Measurements from ENCODE around the gene CNKSR1. TPM values are rescaled to one million over a fixed set of nuclear protein-coding genes. Genes with fewer than 3 reads are reported as not detected.

Gene CNKSR1
- total and polyA plus RNA-seq, 2 of the 13 experiments (the other 11 are each of a cell fraction or from before 2014, with no cell fraction given), result 3.4 to 8.9 TPM

- Histone ChIP-seq H3K79me2 (ENCODE audit: insufficient read depth, low read length) (no peaks in the 10 kb centered on the region), H3K9ac (ENCODE audit: insufficient read depth, low read depth, low read length) (no peak overlapping the region), H2AFZ (ENCODE audit: low read length) (no peak overlapping the region), H3K27ac (ENCODE audit: extremely low read length, insufficient read depth, low read length) (no peak overlapping the region), H3K36me3 (replicated peaks in 1 of 2; ENCODE audit: control insufficient read depth in 1 of 2, insufficient read depth in 2 of 2, low read length in 2 of 2) (peaks cover 0 to 2% of the 10 kb centered on the region in 2 experiments; a peak in 2 of 5 replicates), H3K4me3 (replicated peaks in 1 of 3; ENCODE audit: insufficient read depth in 1 of 3, low read depth in 2 of 3, low read length in 3 of 3) (no peak overlapping the region), H4K20me1 (ENCODE audit: insufficient read depth, low read length) (no peaks in the 10 kb centered on the region), H3K27me3 (ENCODE audit: control insufficient read depth in 1 of 2, insufficient read depth in 2 of 2, low read length in 2 of 2) (no peaks in the 10 kb centered on the region), H3K4me2 (ENCODE audit: low read depth, low read length) (no peak overlapping the region), H3K4me1 (ENCODE audit: insufficient read depth, low read length) (peaks cover 24% of the 10 kb centered on the region), H3K9me3 (ENCODE audit: low read length) (no peaks in the 10 kb centered on the region)
- intact Hi-C loops (cut with micrococcal nuclease; ENCODE audit: unreplicated experiment) (no loop called here), in situ Hi-C loops (cut with HindIII; ENCODE audit: extremely low pct_ligation_motif_present, low pct_unique_long_range_greater_than_20kb) (no loop called here)
- POLR2A ChIA-PET, result no interaction called here
- ATAC-seq, result no peak
- CTCF ChIA-PET (ENCODE audit: low intra/inter-chr PET ratio, low total read pairs), result no interaction called here
- BruUV-seq (replicated peaks), result no TSS peak
- WGBS (ENCODE audit: low lambda C conversion rate), result 47% methylated on average over 4 of the region's 4 CpGs
- TF ChIP-seq ZNF629 (CRISPR knock-in tag; conservative IDR thresholded peaks at IDR 0.05) (peak; percentile 60), ZNF530 (CRISPR knock-in tag; IDR thresholded peaks at IDR 0.05; ENCODE audit: low read depth) (no peak), GABPA (IDR thresholded peaks at IDR 0.05; ENCODE audit: low read depth, low read length) (no peak), GABPA (CRISPR knock-in tag; IDR thresholded peaks at IDR 0.05; ENCODE audit: low read depth) (no peak), ZNF740 (CRISPR knock-in tag; IDR thresholded peaks at IDR 0.05) (no peak), PHF5A (CRISPR knock-in tag; IDR thresholded peaks at IDR 0.05; ENCODE audit: low read depth, unreplicated experiment) (no peak)
- no peak for FAIRE-seq
- DNase-seq (ENCODE audit: low spot score), result no peak
Observed at GRCh38 chr1:26180010-26180506, 2.8 kb downstream of the CNKSR1 start.

GRCh38 chr1:26181586-26182382, 4.5 kb downstream of the CNKSR1 start:
- no peak overlapping the region for H3K4me3 ChIP-seq (replicated peaks in 1 of 3; ENCODE audit: insufficient read depth in 1 of 3, low read depth in 2 of 3, low read length in 3 of 3)
- POLR2A ChIA-PET, result no interaction called here
- H2AFZ ChIP-seq (ENCODE audit: low read length), result no peak overlapping the region
- H3K4me1 ChIP-seq (ENCODE audit: insufficient read depth, low read length), result peaks cover 22% of the 10 kb centered on the region
- H3K9me3 ChIP-seq (ENCODE audit: low read length), result no peaks in the 10 kb centered on the region
- no peak overlapping the region for H3K9ac ChIP-seq (ENCODE audit: insufficient read depth, low read depth, low read length)
- in situ Hi-C loops (cut with HindIII; ENCODE audit: extremely low pct_ligation_motif_present, low pct_unique_long_range_greater_than_20kb) (no loop called here), intact Hi-C loops (cut with micrococcal nuclease; ENCODE audit: unreplicated experiment) (no loop called here)
- no peak overlapping the region for H3K27ac ChIP-seq (ENCODE audit: extremely low read length, insufficient read depth, low read length)
- H3K36me3 ChIP-seq (replicated peaks in 1 of 2; ENCODE audit: control insufficient read depth in 1 of 2, insufficient read depth in 2 of 2, low read length in 2 of 2), result peaks cover 0 to 2% of the 10 kb centered on the region in 2 experiments; a peak in 2 of 5 replicates
- BruUV-seq (replicated peaks), result no TSS peak
- ATAC-seq, result no peak
- DNase-seq (ENCODE audit: low spot score), result no peak
- no peak overlapping the region for H3K4me2 ChIP-seq (ENCODE audit: low read depth, low read length)
- 73% methylated on average over 7 of the region's 9 CpGs for WGBS (ENCODE audit: low lambda C conversion rate)
- H3K27me3 ChIP-seq (ENCODE audit: control insufficient read depth in 1 of 2, insufficient read depth in 2 of 2, low read length in 2 of 2), result no peaks in the 10 kb centered on the region
- CTCF ChIA-PET (ENCODE audit: low intra/inter-chr PET ratio, low total read pairs), result no interaction called here
- no peak for FAIRE-seq
- no peaks in the 10 kb centered on the region for H3K79me2 ChIP-seq (ENCODE audit: insufficient read depth, low read length)
- H4K20me1 ChIP-seq (ENCODE audit: insufficient read depth, low read length), result no peaks in the 10 kb centered on the region
- no peak for TF ChIP-seq HOXD1 (CRISPR knock-in tag; IDR thresholded peaks at IDR 0.05)
- no peak for TF ChIP-seq USF2 (IDR thresholded peaks at IDR 0.05; ENCODE audit: low read depth, low read length)
- no peak for TF ChIP-seq USF2 (CRISPR knock-in tag; IDR thresholded peaks at IDR 0.05; ENCODE audit: borderline replicate concordance)
- no peak for TF ChIP-seq GTF3A (CRISPR knock-in tag; conservative IDR thresholded peaks at IDR 0.05)
- TF ChIP-seq STAT6 (CRISPR knock-in tag; IDR thresholded peaks at IDR 0.05; ENCODE audit: borderline replicate concordance), result no peak
- TF ChIP-seq SCMH1 (CRISPR knock-in tag; IDR thresholded peaks at IDR 0.05; ENCODE audit: borderline replicate concordance), result no peak
- TF ChIP-seq KAT7 (CRISPR knock-in tag; IDR thresholded peaks at IDR 0.05; ENCODE audit: borderline replicate concordance), result no peak

Measured in HepG2 (cell line).